Bronchus fibroblast of lung (primary cell): ENCODE results near the gene CYP2W1. TPM values are rescaled to one million over a fixed set of nuclear protein-coding genes. Genes with fewer than 3 reads are reported as not detected.

Source experiments
- total RNA-seq: library from RNA; depleted of rRNA; stranded (reverse); fragments of >200 nt; gene quantifications from 2 replicates; pipeline ENCODE4 v1.2.3, GENCODE V29; 2015

The CYP2W1 gene
- total RNA-seq, result under 0.01 TPM in 1 of 2 replicates, not detected in the other

GRCh38 chr7:983004-983615, at the start of gene CYP2W1:
Gene CYP2W1 (plus strand): TSS chr7:983181. CDS start chr7:983212, 31 bp downstream.

GRCh38 chr7:954330-955238, 28.4 kb upstream of the CYP2W1 start, which contains the start of gene ADAP1:
Gene ADAP1 (minus strand): TSS chr7:954680. CDS start chr7:954477, 203 bp downstream.

GRCh38 chr7:974820-975681, 7.9 kb upstream of the CYP2W1 start, which contains the start of gene COX19:
Gene COX19 (minus strand): TSS chr7:975549. CDS start chr7:975509, 40 bp downstream.

Other genes starting within 250 kb of the CYP2W1 start
- 99.0 and 124 TPM in 2 replicates for gene SUN1, start 150.7 kb upstream of the CYP2W1 start, total RNA-seq
- gene GET4, start 106.6 kb upstream of the CYP2W1 start, total RNA-seq, result 19.5 and 22.7 TPM in 2 replicates
- 0.84 and 1.3 TPM in 2 replicates for gene ADAP1, start 28.5 kb upstream of the CYP2W1 start, total RNA-seq
- gene COX19, start 7.6 kb upstream of the CYP2W1 start, total RNA-seq, result 2.7 and 3.9 TPM in 2 replicates
- 0.15 TPM in 1 of 2 replicates, not detected in the other for gene GPR146, start 61.4 kb downstream of the CYP2W1 start, total RNA-seq
- 4.2 and 5.2 TPM in 2 replicates for gene GPER1, start 104.9 kb downstream of the CYP2W1 start, total RNA-seq
- gene ZFAND2A, start 177.0 kb downstream of the CYP2W1 start, total RNA-seq, result 16.0 and 19.3 TPM in 2 replicates
- not detected in 2 replicates for gene UNCX, start 249.7 kb downstream of the CYP2W1 start, total RNA-seq